HG03139 (cell line): ENCODE measurements around the gene OVOL2.

Experiments used
- ATAC-seq: cut with Tn5 transposase; IDR thresholded peaks from one replicate; pipeline ENCODE4 v1.9.1; 2021; ENCODE audit not compliant: unreplicated experiment

Gene OVOL2

DNA sequence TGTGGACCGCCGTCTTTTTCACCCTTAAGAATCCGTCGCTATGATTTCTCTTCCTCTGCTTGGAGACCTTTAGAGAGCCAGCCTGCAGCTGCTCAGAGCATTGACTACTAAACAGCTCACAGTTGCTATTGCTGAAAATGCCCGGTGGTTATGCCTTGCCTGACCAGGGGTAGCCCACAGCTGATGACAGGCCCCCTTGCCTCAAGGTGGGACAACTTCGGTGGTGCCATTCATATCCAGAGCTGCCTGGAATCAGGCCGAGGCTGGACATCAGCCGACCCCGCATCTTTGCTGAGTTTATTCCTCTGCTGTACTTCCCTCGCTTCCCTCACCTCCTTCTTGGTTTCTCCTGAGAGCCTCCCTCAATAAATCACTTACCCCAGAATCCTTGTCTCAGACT, 39.6 kb downstream of the OVOL2 start:
- no peak for ATAC-seq

DNA sequence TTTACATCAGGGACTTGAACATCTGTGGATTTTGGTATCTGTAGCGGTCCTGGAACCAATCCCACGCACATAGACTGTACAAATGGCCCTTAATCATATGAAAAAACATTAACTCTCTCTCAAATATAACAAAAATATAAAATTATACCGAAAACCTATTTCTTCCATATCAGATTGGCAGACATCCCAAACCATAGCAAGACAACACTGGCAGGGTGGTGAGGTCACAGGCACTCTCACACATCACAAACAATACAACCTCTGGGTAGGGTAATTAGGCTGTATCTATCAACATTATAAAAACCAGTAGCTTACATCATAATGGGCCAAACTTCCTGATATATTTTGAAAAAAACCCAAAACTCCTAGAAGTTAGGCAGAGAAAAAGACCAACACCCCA, 40.9 kb downstream of the OVOL2 start:
- no peak for ATAC-seq

DNA sequence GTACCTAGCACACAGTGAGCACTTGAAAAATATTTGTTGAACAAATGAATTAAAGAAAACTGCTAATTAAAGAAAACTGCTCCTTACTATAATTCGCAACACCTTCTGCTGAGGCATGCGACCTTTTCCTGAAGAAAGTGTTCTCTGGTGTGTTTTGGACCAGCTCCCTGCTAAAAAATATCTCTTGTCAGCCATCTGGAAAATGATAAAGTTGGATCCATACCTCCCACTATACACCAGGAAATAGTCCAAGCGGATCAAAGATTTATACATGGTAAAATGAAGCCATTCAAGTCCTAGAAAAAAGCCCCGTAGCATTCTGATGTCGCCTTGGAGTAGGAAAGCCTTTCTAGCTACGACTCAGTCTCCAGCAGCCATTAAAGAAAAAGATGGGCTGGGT, 43.3 kb downstream of the OVOL2 start:
- no peak for ATAC-seq

DNA sequence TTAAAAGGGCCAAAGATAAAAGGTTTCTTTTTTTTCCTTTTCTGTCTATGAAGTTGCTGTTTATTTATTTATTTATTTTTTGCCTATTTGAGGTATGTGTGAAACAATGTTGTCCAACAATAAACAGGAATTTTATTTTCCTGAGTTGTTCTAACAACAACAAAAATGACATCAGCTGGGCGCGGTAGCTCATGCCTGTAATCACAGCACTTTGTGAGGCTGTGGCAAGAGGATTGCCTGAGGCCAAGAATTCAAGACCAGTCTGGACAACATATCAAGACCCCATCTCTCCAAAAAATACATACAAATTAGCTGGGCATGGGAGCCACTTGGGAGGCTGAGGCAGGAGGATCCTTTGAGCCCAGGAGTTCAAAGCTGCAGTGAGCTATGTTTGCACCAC, 44.8 kb downstream of the OVOL2 start:
- ATAC-seq, result no peak

DNA sequence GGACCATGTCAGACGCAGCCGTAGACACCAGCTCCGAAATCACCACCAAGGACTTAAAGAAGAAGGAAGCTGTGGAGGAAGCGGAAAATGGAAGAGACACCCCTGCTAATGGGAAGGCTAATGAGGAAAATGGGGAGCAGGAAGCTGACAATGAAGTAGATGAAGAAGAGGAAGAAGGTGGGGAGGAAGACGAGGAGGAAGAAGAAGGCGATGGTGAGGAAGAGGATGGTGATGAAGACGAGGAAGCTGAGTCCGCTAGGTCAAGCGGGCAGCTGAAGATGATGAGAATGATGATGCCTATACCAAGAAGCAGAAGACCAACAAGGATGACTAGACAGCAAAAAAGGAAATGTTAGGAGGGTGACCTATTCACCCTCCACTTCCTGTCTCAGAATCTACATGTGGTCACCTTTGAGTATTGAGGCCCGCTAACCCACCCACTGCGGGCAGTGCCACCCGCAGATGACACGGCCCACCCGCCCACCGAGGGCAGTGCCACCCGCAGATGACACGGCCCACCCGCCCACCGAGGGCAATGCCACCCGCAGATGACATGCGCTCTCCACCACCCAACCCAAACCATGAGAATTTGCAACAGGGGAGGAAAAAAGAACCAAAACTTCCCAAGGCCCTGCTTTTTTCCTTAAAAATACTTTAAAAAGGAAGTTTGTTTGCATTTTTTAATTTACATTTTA, 45.6 kb downstream of the OVOL2 start:
- no peak for ATAC-seq

DNA sequence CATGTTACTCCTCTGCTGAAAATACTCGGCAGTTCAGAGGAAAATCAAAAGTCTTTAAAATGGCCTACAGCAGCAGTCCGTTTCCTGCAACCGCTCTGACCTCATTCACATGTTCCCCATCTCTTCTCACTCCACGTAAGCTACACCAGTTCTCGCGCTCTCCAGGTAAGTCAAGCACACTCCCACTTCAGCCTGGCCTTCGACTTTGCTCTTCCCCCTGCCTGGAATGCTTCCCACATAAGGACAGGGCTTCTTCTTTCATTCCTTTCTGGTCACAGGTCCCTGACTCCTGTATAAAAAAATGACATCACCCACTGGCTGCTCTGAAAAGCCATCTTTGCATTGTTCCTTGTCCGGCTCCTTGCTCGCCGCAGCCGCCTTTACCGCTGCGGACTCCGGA, 46.2 kb downstream of the OVOL2 start:
- ATAC-seq, result no peak

DNA sequence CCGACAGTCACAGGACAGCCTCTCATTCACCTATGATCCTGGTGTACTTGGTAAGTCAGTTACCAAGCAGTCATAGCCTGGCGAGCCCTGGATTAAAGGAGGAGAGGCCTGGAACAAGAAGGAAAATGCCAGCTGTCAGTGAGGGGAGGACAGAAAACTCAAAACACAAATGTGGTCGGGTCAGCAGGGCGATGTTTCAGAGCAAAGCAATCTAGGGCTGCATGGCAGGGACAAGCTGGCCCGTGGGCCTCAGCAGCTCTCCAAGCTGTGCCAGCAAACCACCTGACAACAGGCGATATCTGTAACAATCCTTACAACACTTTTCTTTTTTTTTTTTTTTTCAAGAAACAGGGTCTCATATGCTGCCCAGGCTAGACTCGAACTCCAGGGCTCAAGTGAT, 48.6 kb downstream of the OVOL2 start:
- no peak for ATAC-seq

DNA sequence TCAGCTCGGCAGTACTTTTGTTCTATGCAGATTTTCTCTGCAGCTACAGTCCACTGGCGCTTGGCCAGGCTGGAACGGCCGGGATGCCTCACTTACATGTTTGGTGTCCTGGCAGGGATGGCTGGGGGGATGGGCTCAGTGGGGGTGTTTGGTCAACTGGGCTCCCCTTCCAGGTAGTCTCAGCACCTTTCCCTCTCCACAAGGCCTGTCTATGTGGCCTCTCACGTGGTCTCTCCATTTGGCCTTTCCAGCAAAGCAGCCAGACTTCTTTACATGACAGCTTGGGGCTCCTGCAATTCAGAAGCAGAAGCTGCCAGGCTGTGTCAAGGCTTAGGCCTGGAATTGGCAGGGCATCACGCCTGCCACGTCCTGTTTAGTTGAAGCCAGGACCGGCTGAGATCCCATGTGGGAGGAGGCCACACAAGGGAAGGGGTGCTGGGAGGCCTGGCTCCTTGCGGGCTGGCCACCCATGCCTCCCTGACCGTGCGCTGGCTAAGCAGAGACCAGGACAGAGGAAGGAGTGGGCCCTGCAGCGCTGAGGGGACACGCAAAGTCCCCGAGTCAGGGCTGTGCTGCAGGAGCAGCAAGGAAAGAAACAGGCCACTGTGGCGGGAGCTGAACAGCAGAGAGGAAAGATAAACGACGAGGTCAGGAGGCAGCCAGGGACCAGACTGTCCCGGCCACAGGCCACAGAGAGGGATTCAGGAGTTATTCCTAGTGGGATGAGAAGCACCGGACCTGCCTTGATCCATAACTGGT, 50.0 kb downstream of the OVOL2 start:
- ATAC-seq, result no peak

DNA sequence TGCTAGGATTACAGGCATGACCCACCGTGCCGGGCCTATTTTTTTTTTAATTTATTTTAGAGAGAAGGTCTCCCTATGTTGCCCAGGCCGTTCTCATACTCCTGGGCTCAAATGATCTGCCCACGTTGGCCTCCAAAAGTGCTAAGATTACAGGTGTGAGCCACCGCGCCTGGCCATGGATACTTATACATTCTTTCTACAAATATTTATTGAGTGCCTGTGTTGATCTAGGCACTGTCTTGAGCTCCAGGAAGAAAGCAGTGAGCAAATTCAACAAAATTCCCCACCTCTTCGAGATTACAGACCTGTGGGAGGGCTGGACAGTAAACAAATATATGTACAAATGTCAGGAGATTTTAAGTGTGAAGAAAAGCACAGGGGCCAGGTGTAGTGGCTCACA, 51.0 kb downstream of the OVOL2 start:
- no peak for ATAC-seq

DNA sequence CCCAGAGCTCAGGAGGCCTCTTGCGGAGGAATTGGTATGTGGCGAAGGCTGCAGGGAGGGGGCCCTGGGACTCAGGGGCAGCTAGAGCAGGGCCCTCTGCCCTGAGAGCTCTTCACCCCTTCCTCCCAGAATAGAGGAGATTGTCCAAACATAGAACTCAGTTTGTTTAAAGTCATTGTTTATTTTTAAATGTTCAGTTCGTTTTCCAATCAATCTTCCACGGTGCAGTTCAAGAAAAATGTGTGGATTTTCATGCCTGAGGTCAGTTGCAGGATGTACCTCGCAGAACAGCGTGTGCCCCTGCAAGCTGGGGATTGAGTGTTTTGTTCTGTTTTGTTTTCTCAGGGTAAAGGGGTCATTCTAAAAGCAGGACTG, 51.7 kb downstream of the OVOL2 start:
- ATAC-seq, result no peak

DNA sequence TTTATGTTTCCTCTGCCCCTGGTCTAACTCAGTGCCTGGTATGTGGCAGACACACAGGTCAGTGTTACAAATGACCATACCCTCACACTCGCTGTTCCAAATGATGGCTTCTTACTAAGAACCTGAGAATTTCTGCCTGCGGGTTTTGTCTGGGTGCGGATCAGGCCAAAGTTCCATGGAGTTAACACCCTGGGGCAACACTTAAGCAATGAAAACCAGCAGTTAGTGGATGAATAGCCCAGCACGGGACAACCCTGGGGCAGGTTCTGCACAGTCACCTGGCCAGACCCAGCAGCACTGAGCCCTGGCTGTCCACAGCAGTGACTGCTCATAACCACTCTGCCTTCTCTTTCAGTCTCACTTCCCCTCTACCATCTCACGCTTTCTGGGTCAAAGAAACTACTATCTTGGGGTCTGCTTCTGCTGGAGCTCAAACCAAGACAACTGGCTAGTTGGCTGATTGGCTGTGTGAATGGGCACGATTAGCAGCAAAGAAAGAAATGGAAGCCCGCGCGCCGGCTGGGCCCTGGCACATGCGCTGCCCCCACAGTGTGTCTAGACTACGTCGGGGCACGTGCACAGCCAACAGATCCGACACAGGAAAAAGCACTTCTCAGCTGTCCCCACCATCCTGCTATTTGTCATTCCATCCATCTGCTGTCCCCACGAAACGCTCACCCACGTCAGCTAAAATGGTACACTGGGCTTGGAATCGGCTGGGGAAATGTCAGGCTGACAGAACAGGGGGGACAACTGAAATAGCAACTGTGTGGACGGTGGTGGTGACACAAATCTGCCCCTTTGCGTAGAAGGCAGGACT, 52.3 kb downstream of the OVOL2 start:
- ATAC-seq, result peak; percentile 95

DNA sequence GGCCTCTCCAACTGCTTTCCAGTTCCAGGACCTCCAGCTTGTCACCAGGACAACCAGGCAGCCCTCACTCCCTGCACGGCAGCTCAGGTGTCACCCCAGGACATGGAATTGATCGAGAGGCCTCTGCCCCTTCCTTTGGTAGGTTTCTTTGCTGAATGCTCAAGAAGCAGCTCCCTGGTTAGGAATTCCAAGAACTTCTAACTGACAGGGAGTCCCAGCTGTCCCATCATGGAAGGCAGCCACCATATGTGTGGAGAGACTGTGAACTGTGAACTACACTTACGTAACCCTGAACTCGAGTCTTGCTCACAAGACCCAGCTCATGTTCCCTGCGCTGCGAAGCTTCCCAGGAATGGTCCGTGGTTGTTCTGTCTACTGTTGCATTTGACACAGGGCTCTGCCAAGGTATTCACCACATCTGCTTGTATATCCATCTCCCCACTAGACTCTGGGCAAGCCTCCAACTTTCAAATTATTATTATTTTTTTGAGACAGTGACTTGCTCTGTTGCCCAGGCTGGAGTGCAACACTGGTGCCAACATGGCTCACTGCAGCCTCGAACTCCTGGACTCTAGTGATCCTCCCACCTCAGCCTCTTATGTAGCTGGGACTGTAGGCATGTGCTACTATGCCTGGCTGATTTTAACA, 53.2 kb downstream of the OVOL2 start:
- no peak for ATAC-seq

DNA sequence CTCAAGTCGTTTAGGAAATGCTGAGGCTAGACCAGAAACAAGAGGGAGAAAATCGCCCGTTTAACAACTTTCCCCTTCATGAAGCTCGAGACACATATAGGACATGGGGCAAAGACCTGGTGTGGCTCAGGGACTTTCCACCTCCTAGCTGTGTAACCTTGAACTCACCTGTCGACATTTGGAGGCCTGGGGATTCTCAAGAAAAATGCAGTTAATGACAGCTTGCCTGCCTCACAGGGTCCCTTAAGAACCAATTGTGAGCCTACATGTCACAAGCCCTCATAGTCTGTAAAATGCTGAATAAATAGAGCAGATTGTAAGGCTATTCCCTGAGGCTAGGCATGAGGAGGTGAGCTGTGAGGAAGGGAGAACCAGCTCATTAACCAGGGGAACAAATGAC, 53.8 kb downstream of the OVOL2 start:
- no peak for ATAC-seq

DNA sequence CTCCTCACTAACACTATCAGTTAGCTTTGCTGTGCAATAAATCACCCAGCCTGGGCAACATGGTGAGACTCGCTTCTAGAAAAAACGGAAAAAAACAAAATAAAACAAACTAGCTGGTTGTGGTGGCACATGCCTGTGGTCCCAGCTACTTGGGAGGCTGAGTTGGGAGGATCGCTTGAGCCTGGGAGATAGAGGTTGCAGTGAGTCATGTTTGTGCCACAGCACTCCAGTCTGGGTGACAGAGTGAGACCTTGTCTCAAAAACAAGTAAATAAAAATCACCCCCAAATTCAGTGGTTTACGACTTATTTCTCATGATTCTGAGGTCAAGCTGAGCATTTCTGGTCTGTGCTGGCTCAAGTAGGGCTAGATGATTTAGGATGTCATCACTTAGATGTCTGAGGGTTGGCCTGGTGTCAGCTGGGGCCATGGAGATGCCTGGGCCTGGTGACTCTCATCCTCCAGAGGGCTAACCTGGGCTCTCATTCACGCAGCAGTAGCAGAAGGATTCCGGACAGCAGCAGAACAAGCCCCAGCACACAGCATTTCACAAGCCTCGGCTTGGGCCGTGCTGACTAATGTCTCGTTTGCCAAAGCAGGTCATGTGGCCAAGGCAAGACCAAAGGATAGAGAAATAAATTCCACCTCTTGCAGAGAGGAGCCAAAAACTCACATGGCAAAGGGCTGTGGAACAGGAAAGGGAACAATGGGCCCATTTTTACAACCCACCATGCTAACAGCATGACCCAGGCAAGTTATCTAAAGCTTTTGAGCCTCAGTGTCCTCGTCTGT, 56.4 kb downstream of the OVOL2 start:
- no peak for ATAC-seq

DNA sequence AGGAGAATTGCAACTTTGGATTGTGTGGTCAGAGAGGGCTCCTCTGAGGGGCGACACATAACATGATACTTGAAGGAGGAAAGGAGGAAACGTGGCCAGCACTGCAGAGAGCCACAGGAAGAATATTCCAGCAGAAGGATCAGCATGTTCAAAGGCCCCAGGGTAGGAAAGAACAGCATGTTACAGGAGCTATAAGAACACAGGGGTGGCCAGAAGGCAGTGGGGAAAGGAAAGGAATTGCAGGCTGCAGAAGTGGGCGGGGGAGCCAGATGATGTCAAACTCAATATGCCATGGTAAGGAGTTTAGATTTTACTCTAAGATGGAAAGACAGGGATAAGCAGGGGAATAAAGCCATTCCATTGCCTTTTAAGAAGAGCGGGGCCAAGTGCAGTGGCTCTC, 58.1 kb downstream of the OVOL2 start:
- no peak for ATAC-seq

DNA sequence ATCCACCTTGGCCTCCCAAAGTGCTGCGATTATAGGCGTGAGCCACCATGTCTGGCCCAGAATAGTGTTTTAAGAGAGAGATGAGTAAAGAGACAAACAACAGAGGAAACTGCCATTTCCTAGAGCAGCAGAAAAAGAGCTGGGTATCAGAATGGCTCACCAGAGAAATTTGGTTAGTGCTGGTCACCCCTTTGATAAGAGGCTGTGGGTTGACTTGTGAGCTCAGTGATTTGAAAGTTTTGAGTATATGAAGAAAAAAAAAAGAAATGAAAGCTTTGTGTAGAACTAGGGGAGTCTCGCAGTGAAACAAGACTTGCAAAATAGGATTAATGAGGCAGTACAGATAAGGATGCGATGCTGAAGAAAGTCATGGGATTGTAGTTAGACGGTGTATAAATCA, 59.3 kb downstream of the OVOL2 start:
- ATAC-seq, result peak; percentile 62

DNA sequence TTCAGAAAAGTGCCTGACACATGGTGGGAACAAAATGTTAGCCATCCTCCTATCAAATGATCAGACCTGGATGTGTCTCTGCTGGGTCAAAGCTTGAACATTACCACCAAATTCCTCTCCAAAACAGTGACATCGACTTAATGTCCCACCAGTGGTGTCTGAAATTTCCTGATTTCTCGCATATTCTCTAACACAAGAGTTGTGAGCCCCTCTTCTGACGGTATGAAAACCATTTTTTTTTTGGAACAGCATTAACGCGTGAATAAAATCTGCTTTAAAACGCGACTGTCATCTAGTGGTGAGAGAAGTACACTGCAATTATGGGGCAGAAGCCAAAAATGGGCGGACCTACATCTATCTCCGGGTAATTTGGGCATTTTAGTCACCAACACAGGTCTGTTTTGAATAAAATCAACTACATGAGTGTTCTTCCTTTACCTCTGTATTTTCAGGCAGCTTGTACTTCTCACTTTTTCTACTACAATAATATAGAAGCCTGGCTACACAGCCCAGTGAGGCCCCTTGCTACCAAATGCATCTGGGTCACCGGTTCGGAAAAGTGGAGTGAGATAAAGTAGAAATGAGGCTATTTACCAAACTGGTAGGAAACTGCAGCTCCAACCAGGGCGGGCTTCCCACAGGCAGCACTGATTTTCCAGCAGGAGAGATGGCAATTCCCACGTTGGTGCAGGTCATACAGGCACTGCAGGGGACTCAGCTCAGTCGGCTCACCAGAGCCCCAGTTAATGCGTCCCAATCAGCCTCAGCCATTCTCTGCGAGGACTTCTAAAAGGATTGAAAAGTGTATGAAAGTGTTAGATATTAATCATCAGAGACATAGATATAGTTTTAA, 61.5 kb downstream of the OVOL2 start:
- no peak for ATAC-seq

DNA sequence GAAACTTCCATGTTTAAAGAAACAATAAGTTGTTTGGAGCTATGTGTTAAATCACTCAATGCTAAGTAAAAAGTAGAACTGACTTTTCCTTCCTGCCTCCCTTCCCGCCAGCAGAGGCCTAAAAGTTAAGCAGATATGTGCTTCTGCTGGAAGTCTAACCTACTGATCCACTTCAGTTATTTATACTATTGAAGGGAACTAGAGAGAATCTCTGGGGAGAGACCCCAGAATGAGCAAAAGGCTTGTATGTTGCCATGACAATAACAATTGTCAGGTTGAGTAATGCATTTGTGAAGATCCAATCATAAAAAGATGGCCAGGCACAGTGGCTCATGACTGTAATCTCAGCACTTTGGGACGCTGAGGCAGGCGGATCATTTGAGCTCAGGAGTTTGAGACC, 64.2 kb downstream of the OVOL2 start:
- no peak for ATAC-seq

DNA sequence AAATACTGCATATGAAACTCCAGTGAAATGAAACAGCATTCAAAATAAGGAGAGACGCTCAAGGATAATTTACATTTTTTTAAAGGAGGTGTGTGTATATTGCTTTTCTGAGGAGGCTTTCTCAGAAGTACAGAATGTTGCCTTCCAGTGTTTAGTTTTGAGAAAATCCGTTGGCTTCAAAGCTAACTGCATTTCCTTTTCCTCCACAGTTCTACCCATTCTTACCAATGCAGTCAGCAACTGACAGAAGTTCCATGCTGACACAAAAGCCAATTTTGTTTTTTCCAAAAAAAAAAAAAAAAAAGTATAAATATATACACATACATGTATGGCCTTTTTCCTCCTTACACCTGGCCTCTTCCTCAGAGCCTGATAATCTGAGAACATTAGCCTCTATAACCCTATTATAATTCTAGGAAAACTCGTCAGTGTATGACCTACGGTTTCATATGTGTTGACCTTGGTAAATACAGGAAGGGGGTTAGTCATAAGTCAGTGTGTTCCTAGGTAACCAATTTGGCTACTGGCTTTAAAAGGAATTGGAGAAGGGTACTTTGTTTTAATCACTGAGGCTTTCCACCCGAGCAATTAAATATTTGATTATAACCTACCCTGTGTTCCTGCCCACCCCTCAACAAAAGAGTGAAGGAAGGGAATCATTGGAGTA, 64.7 kb downstream of the OVOL2 start:
- no peak for ATAC-seq
